KOPT-K1 (cell line): ENCODE data around the gene MAST3.
A peak's percentile ranks its signal among the peaks of the same experiment; 100 is the strongest.

Experiments
- H3K27ac ChIP-seq: fragments of 200-600 bp; sonication (generic); 2 replicates; pipeline ENCODE4 v1.5.1; 2016; ENCODE audit warnings: antibody characterized with exemption, mild to moderate bottlenecking, low read depth, low read length; ENCODE audit not compliant: poor library complexity, severe bottlenecking
- H3K36me3 ChIP-seq: fragments of 200-600 bp; sonication (generic); 2 replicates; pipeline ENCODE4 v1.5.1; 2017; ENCODE audit warnings: antibody characterized with exemption, mild to moderate bottlenecking, low read length, moderate library complexity; ENCODE audit not compliant: insufficient read depth
- H3K9me3 ChIP-seq: fragments of 200-600 bp; sonication (generic); 2 replicates; pipeline ENCODE4 v1.5.1; 2017; ENCODE audit warnings: antibody characterized with exemption, low read length, mild to moderate bottlenecking; ENCODE audit not compliant: insufficient read depth, poor library complexity, severe bottlenecking

MAST3 gene

DNA sequence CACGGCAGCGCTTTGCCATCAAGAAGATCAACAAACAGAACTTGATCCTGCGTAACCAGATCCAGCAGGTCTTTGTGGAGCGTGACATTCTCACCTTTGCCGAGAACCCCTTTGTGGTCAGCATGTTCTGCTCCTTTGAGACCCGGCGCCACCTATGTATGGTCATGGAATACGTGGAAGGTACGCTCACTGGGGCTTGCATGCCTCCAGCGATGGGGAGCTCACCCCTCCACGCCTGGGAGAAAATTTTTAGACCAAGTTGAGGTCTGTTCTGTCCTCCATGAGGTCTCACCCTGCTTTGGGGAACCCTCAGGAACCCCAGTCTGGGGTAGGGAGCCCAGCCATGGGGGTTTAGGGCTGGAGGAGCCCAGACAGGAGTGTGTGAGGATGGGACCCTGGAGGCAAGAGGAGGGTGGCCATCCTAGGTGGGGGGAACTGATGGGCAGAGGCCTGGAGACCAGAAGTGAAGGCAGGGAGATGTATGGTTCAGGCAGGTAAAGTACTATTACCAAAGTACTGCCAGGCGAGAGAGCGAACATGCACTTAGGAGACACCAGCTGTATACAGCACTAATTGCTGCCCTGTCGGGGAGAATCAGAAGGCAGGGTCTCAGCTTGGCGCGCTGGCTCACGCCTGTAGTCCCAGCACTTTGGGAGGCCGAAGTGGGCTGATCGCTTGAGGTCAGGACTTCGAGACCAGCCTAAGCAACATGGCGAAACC lies 33.1 kb downstream of the MAST3 start:
- Histone ChIP-seq H3K36me3 (peaks cover 64% of the 10 kb centered on the region), H3K27ac (no peak overlapping the region)

GRCh38 chr19:18131841-18132596 lies 34.4 kb downstream of the MAST3 start:
- peaks cover 67% of the 10 kb centered on the region for H3K36me3 ChIP-seq
- no peak overlapping the region for H3K27ac ChIP-seq
- no peaks in the 10 kb centered on the region for H3K9me3 ChIP-seq

More for the DNA sequence above, 33.1 kb downstream of the MAST3 start:
- no peaks in the 10 kb centered on the region for H3K9me3 ChIP-seq

- no peaks in the 10 kb centered on the region for H3K9me3 ChIP-seq
- H3K36me3 ChIP-seq, result peaks cover 62% of the 10 kb centered on the region
- H3K27ac ChIP-seq, result no peak overlapping the region
Observed at GRCh38 chr19:18135712-18136584, 38.4 kb downstream of the MAST3 start.

DNA sequence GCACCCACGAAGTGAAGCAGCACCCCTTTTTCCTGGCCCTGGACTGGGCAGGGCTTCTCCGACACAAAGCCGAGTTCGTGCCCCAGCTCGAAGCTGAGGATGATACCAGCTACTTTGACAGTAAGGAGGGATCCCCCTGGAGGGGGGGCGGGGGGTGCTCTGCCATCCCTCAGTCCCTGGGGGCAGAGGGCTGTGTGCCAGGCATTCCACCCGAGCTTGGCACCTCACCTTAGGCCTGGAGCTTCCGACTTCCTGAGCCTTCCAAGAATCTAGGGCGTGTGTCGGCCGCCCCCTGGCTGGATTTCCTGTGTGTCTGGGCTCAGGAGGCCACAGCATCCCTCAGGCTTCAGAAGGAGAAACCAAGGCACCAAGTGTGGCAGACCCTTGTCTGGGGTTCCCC lies 39.7 kb downstream of the MAST3 start:
- no peaks in the 10 kb centered on the region for H3K9me3 ChIP-seq
- H3K36me3 ChIP-seq, result peaks cover 68% of the 10 kb centered on the region
- no peak overlapping the region for H3K27ac ChIP-seq

DNA sequence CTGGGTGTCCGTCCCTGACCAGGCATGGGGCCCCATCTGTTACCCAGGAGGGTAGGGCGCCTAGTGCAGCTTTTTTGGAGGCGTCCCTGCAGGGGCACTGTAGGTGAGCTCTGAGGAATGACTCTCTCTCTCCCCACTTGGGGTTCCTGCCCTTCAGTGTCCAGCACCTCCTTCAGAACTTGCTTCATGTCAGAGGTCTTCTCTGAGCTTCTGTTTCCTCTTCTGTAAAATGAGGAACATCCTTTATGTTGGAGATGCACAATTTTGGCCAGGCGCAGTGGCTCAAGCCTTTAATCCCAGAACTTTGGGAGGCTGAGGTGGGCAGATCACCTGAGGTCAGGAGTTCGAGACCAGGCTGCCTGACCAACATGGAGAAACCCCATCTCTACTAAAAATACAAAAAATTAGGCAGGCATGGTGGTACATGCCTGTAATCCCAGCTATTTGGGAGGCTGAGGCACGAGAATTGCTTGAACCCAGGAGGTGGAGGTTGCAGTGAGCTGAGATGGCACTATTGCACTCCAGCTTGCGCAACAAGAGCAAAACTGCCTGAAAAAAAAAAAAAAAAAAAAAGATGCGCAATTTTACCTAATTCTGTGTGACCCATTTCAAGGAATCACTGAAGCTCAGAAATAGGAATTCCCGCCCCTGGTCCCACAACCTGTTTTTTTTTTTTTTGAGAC lies 40.2 kb downstream of the MAST3 start:
- Histone ChIP-seq H3K36me3 (peaks cover 67% of the 10 kb centered on the region), H3K9me3 (no peaks in the 10 kb centered on the region), H3K27ac (no peak overlapping the region)

DNA sequence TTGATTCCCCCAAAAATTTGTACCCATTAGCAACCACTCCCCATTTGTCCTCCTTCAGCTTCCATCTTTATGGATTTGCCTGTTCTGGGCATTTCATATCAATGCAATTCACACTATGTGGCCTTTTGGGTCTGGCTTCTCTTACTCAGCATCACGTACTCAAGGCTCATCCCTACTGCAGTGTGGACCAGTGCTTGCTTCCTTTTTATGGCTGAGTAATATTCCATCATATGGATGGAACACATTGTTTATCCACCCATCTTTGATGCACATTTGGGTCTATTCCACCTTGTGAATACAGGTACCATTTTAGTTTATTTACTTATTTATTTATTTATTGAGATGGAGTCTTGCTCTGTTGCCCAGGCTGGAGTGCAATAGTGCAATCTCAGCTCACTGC lies 42.9 kb downstream of the MAST3 start:
- H3K27ac ChIP-seq, result no peak overlapping the region
- peaks cover 76% of the 10 kb centered on the region for H3K36me3 ChIP-seq
- H3K9me3 ChIP-seq, result no peaks in the 10 kb centered on the region

- H3K36me3 ChIP-seq, result peaks cover 80% of the 10 kb centered on the region
- H3K9me3 ChIP-seq, result no peaks in the 10 kb centered on the region
- no peak overlapping the region for H3K27ac ChIP-seq
Observed at GRCh38 chr19:18141031-18141430, 43.5 kb downstream of the MAST3 start.

GRCh38 chr19:18143902-18144301 lies 46.3 kb downstream of the MAST3 start:
- Histone ChIP-seq H3K9me3 (no peaks in the 10 kb centered on the region), H3K27ac (no peak overlapping the region), H3K36me3 (peaks cover 71% of the 10 kb centered on the region)

- Histone ChIP-seq H3K9me3 (no peaks in the 10 kb centered on the region), H3K27ac (no peak overlapping the region), H3K36me3 (peaks cover 67% of the 10 kb centered on the region)
Observed at GRCh38 chr19:18144361-18144760, 46.8 kb downstream of the MAST3 start.

DNA sequence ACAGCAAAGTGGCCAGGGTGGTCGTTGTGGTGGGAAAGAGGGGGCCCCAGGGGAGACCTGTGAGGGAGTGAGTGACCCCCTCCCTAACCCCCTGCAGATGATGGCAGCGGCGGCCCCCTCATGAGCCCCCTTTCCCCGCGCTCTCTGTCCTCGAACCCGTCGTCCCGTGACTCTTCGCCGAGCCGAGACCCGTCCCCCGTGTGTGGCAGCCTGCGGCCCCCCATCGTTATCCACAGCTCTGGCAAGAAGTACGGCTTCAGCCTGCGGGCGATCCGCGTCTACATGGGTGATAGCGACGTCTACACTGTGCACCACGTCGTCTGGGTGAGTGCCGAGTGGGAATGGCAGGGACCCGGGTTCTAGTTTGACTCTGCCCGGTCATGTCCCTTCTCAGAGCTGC lies 47.3 kb downstream of the MAST3 start:
- H3K9me3 ChIP-seq, result no peaks in the 10 kb centered on the region
- H3K36me3 ChIP-seq, result peaks cover 67% of the 10 kb centered on the region
- no peak overlapping the region for H3K27ac ChIP-seq

DNA sequence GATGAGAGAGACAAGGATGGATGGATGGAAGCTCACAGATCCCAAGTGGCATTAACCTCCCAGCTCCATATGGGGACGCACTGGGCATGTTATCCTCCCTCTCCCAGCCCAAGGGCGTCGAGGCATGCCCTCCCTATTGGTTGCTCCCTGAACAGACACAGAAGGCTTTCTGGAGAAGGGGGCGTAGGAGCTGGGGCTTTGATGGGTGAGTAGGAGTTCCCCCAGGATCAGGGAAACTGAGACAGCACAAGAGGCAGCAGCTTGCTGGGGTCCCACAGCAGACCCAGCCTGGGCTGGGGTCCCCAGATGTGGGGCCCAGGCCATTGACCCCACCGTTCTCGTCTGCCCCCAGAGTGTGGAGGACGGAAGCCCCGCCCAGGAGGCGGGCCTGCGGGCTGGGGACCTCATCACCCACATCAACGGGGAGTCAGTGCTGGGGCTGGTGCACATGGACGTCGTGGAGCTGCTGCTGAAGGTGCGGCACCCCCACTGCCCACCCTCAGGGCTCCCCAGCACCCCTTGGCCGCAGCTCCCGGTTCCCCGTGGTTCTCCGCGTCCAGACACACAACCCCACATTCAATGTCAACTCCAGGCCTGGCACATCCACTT lies 47.9 kb downstream of the MAST3 start:
- Histone ChIP-seq H3K9me3 (no peaks in the 10 kb centered on the region), H3K27ac (no peak overlapping the region), H3K36me3 (peaks cover 63% of the 10 kb centered on the region)

DNA sequence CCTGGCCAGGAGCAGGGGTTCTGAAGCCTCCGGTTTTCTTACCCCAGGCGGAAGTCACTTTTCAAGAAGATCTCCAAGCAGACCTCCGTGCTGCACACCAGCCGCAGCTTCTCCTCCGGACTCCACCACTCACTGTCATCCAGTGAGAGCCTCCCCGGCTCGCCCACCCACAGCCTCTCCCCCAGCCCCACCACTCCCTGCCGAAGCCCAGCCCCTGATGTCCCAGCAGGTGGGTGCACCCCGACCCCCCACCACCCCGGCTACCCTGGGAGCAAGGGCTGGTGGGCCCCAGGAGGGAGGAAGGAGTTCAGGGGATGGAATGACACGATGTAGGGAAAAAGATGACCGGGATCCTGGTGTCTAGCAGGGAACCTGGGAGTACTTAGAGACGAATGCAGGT lies 49.8 kb downstream of the MAST3 start:
- H3K27ac ChIP-seq, result no peak overlapping the region
- no peaks in the 10 kb centered on the region for H3K9me3 ChIP-seq
- peaks cover 50% of the 10 kb centered on the region for H3K36me3 ChIP-seq

GRCh38 chr19:18149596-18149975 lies 52.0 kb downstream of the MAST3 start:
- H3K27ac ChIP-seq, result no peak overlapping the region
- peaks cover 28% of the 10 kb centered on the region for H3K36me3 ChIP-seq
- H3K9me3 ChIP-seq, result no peaks in the 10 kb centered on the region

DNA sequence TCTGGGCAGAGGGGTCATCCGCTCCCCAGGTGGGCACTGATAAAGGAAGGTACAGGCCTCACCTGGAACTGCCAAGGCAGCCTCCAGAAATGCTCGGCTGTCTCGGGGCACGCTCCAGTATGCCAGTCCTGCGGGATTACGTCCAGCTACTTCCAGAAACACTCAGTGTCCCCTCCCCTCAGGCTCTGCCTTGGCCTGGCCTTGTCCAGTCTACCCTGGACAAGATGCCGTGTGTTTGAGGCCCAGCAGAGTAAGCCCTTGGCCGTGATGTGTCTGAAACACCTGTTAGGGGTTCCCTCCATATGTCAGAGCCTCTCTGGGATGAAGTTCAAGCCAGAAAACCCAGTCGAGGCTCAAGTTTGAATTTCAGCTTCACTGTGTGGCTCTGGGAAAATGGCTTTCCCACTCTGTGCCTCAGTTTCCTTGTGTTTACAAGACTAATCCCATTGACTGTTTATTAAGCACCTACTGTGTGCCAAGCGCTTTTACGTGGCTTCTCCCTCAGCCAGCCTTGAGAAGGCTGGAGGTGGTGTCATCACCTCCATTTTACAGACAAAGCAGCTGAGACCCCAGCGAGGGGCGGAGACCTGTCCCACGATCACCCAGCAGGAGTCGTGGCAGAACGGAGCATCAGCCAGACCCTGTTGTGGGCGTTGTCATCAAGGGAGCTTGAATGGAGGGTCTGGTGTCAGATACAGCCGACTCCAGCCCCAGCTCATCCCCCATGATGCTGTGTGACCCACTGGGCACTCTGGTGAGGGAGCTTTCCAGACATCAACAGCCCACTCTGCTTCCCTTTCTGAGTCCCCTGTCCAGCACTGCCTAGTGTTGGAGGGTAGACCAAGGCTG lies 53.4 kb downstream of the MAST3 start:
- no peaks in the 10 kb centered on the region for H3K9me3 ChIP-seq
- H3K36me3 ChIP-seq, result peaks cover 17% of the 10 kb centered on the region
- H3K27ac ChIP-seq, result peak overlapping the region; percentile 81
